GM21390 (cell line): ENCODE data around the gene ANKRD44.

Experiments used
- ATAC-seq: cut with Tn5 transposase; IDR thresholded peaks from one replicate; pipeline ENCODE4 v1.9.1; 2021; ENCODE audit not compliant: unreplicated experiment

ANKRD44 gene

DNA sequence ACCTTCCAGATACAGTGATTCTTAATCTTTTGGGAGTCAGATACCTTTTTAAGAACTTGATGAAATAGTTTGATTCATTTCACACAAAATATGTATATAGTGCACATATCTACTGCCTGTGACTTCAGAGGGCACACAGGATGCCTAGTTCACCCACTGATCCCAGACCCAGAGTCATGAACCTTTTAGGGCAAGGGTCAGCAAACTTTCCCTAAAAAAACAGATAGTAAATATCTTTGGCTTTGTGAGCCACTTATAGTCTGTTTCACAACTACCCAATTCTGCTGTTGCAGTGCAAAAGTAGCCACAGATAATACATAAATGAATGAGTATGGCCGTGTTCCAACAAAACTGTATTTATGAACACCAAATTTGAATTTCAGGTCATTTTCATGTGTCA, 124.9 kb downstream of the ANKRD44 start:
- no peak for ATAC-seq

GRCh38 chr2:197184959-197185586, 125.5 kb downstream of the ANKRD44 start:
- ATAC-seq, result no peak

DNA sequence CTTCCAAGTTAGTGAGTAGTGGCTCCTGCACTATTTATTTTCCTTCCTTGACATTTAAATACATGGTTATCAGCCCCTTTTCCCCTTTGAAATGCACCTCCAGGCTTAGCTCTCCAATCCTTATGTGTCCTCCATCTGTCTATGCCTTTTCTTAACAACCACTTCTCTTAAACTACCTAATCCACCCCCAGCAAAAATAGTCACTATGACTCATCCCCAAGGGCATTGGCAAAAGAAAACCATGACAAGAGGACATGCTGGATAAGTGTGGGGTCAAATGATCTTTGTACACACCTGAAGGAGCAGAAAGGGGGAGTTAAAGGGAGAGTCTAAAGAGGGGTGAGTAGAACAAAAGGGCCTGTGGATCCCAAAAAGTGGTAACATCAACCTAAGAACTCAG, 127.2 kb downstream of the ANKRD44 start:
- no peak for ATAC-seq

DNA sequence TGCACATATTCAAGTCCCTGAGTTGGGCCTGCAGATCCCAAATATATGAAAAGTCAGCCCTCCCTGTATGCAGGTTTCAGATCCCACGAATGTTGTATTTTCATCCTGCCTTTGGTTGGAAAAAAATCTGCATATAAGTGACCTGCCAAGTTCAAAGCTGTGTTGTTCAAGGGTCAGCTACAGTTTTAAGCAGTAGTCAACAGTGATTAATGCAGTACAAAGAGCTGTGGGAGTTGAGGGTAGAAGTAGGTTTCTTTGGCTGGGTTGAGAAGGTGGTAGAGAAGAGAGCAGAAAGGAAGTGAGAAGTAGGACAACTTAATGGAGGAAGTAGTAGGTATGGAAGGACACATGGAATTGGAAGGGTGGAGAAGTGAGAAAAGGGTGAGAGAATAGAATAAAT, 127.9 kb downstream of the ANKRD44 start:
- no peak for ATAC-seq

GRCh38 chr2:197181491-197181890, 129.1 kb downstream of the ANKRD44 start:
- no peak for ATAC-seq

DNA sequence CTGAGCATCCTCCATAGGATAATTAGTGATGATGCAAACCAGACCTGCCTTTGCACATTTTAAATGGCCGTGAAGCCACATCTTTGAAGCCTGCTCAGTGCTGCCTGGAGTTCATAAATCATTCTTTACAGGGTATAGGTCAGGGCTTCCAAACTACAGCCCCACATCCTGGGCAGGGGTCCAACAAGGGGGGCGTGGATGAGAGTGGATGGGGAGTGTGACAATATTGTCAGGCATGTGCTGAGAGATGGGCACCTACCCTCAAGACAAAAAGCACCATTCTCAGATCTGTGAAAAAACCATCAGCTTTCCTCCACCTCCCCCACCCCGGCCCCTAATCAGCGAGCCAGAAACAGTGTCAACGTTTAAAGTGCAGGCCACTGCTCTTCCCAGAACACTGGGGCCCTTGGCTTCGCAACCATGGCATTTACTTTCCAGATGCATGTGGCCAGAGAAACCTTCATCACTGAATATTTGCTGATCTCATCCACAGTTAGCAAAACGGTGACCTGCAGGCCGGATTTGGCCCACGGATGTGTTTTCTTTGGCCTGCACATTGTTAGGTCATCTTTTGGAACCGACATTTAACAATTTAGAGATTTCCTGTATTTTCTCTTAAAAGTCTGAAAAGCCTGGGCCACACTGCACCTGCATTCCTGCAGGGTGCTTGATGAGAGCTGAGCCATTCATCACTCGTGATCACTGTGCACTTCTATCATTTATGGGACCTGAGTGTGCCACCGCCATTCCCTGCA, 130.7 kb downstream of the ANKRD44 start:
- no peak for ATAC-seq

DNA sequence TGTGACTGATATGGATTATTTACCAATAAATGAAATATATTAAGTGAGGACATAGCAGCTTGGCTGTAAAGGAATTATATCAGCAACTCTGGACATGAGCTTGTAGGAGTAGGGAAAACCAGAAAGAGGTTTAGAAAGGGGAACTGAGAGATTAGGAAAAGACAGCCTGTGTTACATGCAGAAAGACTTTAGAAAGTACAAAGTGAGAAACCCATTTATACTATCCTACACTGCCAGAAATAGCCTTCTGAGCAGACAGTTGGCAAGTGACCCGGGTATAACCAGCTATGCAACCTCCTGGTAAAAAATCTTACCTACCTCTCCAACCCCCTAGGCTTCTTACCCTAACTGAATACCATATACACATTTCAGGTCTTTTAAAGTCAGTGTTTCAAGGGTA, 134.1 kb downstream of the ANKRD44 start:
- no peak for ATAC-seq

GRCh38 chr2:197174539-197175094, 136.0 kb downstream of the ANKRD44 start:
- ATAC-seq, result no peak

DNA sequence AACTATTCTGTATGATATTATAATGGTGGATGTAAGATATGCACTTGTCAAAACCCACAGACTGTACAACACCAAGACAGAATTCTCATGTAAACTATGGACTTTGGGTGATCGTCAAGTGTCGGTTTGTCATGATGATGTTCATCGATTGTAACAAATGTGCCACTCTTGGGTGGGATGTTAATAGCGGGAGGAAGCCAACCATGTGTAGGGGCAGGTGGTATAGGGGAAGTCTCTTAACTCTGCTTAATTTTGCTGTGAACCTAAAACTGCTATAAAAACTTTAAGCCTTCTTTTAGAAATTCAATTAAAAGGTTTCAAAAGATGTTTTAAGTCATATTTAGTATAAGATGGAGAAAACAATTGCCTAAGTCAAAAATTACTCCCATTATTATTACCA, 139.0 kb downstream of the ANKRD44 start:
- ATAC-seq, result no peak

DNA sequence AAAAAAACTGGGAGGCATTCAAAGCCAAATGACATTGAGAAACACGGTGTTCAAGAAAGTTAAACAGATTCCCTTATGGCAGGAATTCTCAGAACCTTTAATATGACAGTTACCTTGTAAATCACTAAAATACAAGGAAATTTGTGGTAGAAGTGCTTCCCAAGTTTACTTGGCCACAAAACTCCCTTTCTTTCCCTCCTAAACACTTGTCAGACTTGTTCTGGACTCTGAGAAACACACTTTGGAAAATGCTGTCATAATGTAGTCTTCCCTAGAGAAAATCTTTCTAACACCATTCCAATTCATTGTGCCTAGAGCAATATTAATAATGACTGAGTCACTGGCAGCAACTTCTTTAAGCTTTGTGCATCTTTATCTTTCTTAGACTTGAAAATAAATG, 140.4 kb downstream of the ANKRD44 start:
- ATAC-seq, result no peak

DNA sequence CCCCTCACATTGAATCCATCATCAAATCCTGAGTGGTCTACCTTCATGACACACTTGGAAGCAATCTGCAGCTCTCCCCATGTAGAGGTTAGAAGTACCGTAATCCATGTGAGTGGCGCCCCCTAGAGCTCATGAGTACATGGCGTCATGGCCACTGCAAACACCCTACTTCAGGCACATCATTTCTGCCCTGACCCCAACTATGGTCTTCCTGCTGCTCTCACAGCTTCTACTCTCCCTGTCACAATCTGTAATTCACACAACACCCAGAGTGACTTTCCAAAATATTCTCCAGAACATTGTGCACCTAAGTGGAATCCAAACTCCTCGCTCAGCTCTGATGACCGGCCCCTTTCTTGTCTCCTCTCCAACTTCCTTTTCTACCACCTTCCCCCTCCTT, 141.9 kb downstream of the ANKRD44 start:
- ATAC-seq, result peak; percentile 83

DNA sequence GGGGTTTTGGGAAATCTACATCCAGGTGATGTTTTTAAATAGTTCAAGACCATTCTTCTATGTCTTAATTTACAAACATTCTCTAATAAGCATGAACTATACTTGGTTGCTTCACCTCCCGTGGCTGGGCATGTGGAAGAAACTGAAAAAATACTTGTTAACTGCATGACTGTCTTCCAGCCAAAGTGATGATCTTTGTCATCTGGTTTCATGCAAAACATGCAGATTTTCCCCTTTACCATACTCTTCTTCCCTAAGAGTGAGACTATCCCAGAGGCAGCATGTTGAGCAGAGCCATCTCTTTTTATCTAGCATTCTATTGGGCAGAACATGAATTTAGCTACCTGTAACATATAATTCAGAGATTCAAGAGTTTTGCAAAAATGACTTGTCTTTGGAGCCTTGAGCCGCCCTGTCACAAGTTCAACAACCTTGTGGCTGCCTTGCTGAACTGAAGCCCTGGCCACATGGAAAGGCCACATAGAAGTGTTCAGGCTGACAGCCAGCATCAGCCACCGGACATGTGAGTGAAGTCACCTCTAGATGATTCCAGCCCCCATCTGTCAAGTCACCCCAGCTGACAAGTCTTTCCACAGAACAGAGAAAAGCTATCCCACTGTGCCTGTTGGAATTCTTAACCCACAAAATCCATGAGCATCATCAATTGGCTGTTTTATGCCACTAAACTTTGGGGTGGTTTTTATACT, 142.8 kb downstream of the ANKRD44 start:
- no peak for ATAC-seq

DNA sequence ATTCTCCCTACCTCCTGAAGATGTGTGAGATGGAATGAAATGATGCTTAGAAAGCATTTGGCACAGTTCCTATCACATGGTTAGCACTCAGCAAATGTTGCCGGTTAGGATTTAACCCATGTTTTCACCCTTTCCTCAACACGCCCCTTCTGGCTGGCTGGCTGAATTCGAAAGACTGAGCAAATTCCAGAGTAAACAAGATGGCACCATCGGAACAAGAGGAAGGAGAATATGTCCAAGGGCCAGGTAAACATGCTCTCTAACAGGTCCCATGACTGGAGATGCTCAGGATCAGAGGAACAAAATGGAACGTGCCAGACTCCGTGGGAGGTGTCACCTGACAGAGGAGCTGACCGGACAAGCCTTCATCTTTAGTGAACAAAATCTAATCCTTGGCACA, 145.6 kb downstream of the ANKRD44 start:
- ATAC-seq, result no peak

DNA sequence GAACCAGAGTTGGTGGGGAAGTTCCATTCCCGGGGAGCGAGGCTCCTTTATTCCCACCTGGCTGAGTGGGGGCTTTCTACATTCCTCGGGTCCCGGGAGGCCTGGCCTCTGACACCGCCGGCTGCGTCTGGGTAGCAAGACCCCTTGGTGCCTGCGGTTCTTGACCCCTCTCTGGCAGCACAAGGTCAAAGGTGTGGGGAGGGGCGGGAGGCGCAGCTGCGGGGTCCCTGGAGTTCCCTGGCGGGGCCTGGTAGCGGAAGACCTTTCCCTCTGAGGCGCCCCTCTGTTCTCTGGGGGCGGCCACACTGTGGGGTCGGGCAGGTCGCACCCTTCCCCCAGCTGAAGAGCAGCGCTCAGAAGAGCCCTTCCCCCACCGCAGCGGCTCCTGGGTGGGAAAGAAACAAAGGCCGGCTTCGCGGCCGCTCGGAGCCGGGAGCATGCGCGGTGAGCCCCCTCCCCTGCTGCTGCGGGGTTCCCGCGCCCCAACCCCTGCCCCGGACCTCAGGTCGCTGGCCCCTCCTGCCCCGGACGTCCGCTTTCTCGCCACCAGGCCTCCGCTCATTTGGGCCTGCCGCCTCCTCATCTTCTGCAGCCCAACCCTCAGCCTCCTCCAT, 146.3 kb downstream of the ANKRD44 start:
- no peak for ATAC-seq

GRCh38 chr2:197163712-197164140, 146.9 kb downstream of the ANKRD44 start:
- ATAC-seq, result no peak

DNA sequence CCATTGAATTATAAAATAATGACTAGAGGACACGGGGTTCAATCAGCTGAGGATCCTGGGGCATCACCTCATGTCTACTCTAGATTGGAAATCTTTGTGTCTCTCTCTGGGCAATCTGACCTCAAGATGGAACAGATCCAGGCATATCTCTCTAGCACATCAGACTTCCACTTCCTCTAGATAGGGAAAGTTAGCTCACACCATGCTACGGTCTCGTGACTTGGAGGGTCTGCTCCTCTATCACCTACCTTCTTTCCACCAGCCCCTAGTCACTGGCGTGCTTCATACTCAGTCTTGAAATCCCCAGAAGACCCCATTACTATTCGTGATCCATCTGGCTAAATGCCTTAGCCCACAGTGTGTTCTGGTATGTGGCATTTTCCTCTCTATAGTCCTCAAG, 148.8 kb downstream of the ANKRD44 start:
- ATAC-seq, result no peak

GRCh38 chr2:197159661-197160211, 150.8 kb downstream of the ANKRD44 start:
- ATAC-seq, result peak; percentile 43

- no peak for ATAC-seq
Measured at GRCh38 chr2:197158591-197159550, 151.7 kb downstream of the ANKRD44 start.

GRCh38 chr2:197157879-197158537, 152.6 kb downstream of the ANKRD44 start:
- ATAC-seq, result no peak
